H9 (cell line): Measurements from ENCODE around the gene CAMSAP2. TPM values are rescaled to one million over a fixed set of nuclear protein-coding genes. Genes with fewer than 3 reads are reported as not detected.

Source experiments
- DNase-seq: peaks from one replicate; pipeline ENCODE4 v3.0.0-alpha.2; 2017
- H2AFZ ChIP-seq: one replicate; pipeline ENCODE4 v1.6.1; 2013; ENCODE audit warnings: mild to moderate bottlenecking, low read length, control low read depth, moderate library complexity
- H2AK5ac ChIP-seq: 2 replicates; pipeline ENCODE4 v1.6.1; 2013; ENCODE audit warnings: low read length, control low read depth, mixed read lengths; ENCODE audit not compliant: insufficient read length
- H2BK120ac ChIP-seq: one replicate; pipeline ENCODE4 v1.6.1; 2013; ENCODE audit warnings: low read depth, mild to moderate bottlenecking, low read length, control low read depth, inconsistent platforms; ENCODE audit not compliant: poor library complexity, severe bottlenecking
- H2BK12ac ChIP-seq: 2 replicates; pipeline ENCODE4 v1.6.1; 2013; ENCODE audit warnings: low read length, control low read depth, mixed read lengths, low read depth; ENCODE audit not compliant: insufficient read length
- H2BK15ac ChIP-seq: 2 replicates; pipeline ENCODE4 v1.6.1; 2013; ENCODE audit warnings: low read depth, low read length, control low read depth
- H2BK20ac ChIP-seq: one replicate; pipeline ENCODE4 v1.6.1; 2013; ENCODE audit warnings: low read depth, mild to moderate bottlenecking, low read length, control low read depth, inconsistent platforms; ENCODE audit not compliant: poor library complexity, severe bottlenecking
- H2BK5ac ChIP-seq: 2 replicates; pipeline ENCODE4 v1.6.1; 2013; ENCODE audit warnings: low read length, control low read depth, mixed read lengths; ENCODE audit not compliant: insufficient read length
- H3K14ac ChIP-seq: 2 replicates; pipeline ENCODE4 v1.6.1; 2013; ENCODE audit warnings: low read length, control low read depth; ENCODE audit not compliant: insufficient read depth
- H3K18ac ChIP-seq: 2 replicates; pipeline ENCODE4 v1.6.1; 2013; ENCODE audit warnings: low read depth, mild to moderate bottlenecking, mixed read lengths, low read length, control low read depth; ENCODE audit not compliant: insufficient read length
- H3K23ac ChIP-seq: 2 replicates; pipeline ENCODE4 v1.6.1; 2013; ENCODE audit warnings: low read length, control low read depth, mixed read lengths, low read depth; ENCODE audit not compliant: insufficient read length
- H3K23me2 ChIP-seq: 2 replicates; pipeline ENCODE4 v1.6.1; 2013; ENCODE audit warnings: low read depth, mild to moderate bottlenecking, mixed read lengths, low read length, control low read depth; ENCODE audit not compliant: insufficient read length, poor library complexity, severe bottlenecking
- H3K27ac ChIP-seq: 2 replicates; pipeline ENCODE4 v1.5.1; 2013; ENCODE audit warnings: low read length, control low read depth, mixed read lengths, low read depth; ENCODE audit not compliant: insufficient read length
- H3K27me3 ChIP-seq: 2 replicates; pipeline ENCODE4 v1.6.1; 2013; ENCODE audit warnings: low read length, control low read depth, inconsistent platforms; ENCODE audit not compliant: insufficient read depth
- H3K4ac ChIP-seq: 2 replicates; pipeline ENCODE4 v1.6.1; 2013; ENCODE audit warnings: low read depth, mild to moderate bottlenecking, control low read depth, inconsistent platforms, low read length, moderate library complexity
- H3K4me1 ChIP-seq: 2 replicates; pipeline ENCODE4 v1.6.1; 2013; ENCODE audit warnings: low read length, control low read depth, inconsistent platforms; ENCODE audit not compliant: insufficient read depth
- H3K4me2 ChIP-seq: 2 replicates; pipeline ENCODE4 v1.6.1; 2013; ENCODE audit warnings: low read length, control low read depth, mixed read lengths; ENCODE audit not compliant: insufficient read length, insufficient read depth
- H3K56ac ChIP-seq: 2 replicates; pipeline ENCODE4 v1.6.1; 2013; ENCODE audit warnings: low read depth, mild to moderate bottlenecking, mixed read lengths, low read length, control low read depth; ENCODE audit not compliant: insufficient read length
- H3K79me1 ChIP-seq: 2 replicates; pipeline ENCODE4 v1.6.1; 2013; ENCODE audit warnings: low read depth, mild to moderate bottlenecking, moderate library complexity, low read length, control low read depth, inconsistent platforms; ENCODE audit not compliant: insufficient read depth, poor library complexity, severe bottlenecking
- H3K79me2 ChIP-seq: 2 replicates; pipeline ENCODE4 v1.6.1; 2013; ENCODE audit warnings: low read length, control low read depth, inconsistent platforms; ENCODE audit not compliant: insufficient read depth
- H3K9ac ChIP-seq: 2 replicates; pipeline ENCODE4 v1.6.1; 2013; ENCODE audit warnings: low read length, control low read depth, mixed read lengths; ENCODE audit not compliant: insufficient read length; ENCODE audit errors: extremely low read depth
- H3K9me3 ChIP-seq: one replicate; pipeline ENCODE4 v1.6.1; 2013; ENCODE audit warnings: low read depth, low read length, inconsistent platforms; ENCODE audit not compliant: control insufficient read depth
- H3T11ph ChIP-seq: one replicate; pipeline ENCODE4 v1.6.1; 2013; ENCODE audit warnings: mild to moderate bottlenecking, low read length, control low read depth, inconsistent platforms
- H4K20me1 ChIP-seq: one replicate; pipeline ENCODE4 v1.6.1; 2013; ENCODE audit not compliant: control insufficient read depth, insufficient read length, insufficient read depth
- H4K5ac ChIP-seq: 2 replicates; pipeline ENCODE4 v1.6.1; 2013; ENCODE audit warnings: low read depth, mild to moderate bottlenecking, mixed read lengths, low read length, control low read depth; ENCODE audit not compliant: insufficient read length
- H4K8ac ChIP-seq: replicated peaks from 2 replicates; pipeline ENCODE4 v1.6.1; 2013; ENCODE audit warnings: low read length, control low read depth, mixed read lengths, low read depth; ENCODE audit not compliant: insufficient read length
- H4K91ac ChIP-seq: 2 replicates; pipeline ENCODE4 v1.6.1; 2013; ENCODE audit warnings: low read depth, mild to moderate bottlenecking, moderate library complexity, mixed read lengths, low read length, control low read depth; ENCODE audit not compliant: insufficient read length
- H3K27ac Mint-ChIP-seq, 3 experiments: 2 replicates in 2 of 3; 3 replicates in 1 of 3; pipeline ENCODE4 v1.8.0; 2020 to 2021; ENCODE audit warnings: mixed read lengths in 3 of 3, mild to moderate bottlenecking in 1 of 3, moderate library complexity in 1 of 3
- H3K27me3 Mint-ChIP-seq: 2 replicates; pipeline ENCODE4 v1.8.0; 2021; ENCODE audit warnings: low read depth, mild to moderate bottlenecking, moderate library complexity, mixed read lengths
- H3K36me3 Mint-ChIP-seq, 3 experiments: 2 replicates in 2 of 3; 3 replicates in 1 of 3; pipeline ENCODE4 v1.8.0; 2020 to 2021; ENCODE audit warnings: low read depth in 3 of 3, mixed read lengths in 3 of 3; ENCODE audit not compliant: insufficient read depth in 1 of 3
- H3K4me1 Mint-ChIP-seq, 2 experiments: 2 replicates each; pipeline ENCODE4 v1.8.0; 2020; ENCODE audit warnings: mixed read lengths in 2 of 2
- H3K4me3 Mint-ChIP-seq, 2 experiments: 2 replicates in 1 of 2; 3 replicates in 1 of 2; pipeline ENCODE4 v1.8.0; 2020 to 2021; ENCODE audit warnings: mild to moderate bottlenecking in 2 of 2, mixed read lengths in 2 of 2, moderate library complexity in 1 of 2
- H3K9me3 Mint-ChIP-seq, 2 experiments: 2 replicates in 1 of 2; 3 replicates in 1 of 2; pipeline ENCODE4 v1.8.0; 2020; ENCODE audit warnings: mild to moderate bottlenecking in 2 of 2, mixed read lengths in 2 of 2, moderate library complexity in 1 of 2
- total RNA-seq: library from RNA; stranded (reverse); gene quantifications from 2 replicates; pipeline ENCODE4 v1.2.1, GENCODE V29; 2021
- TF ChIP-seq, protein P1 (sequence below): fragments of 200-600 bp; sonication (generic); conservative IDR thresholded peaks from 3 replicates; pipeline ENCODE4 v1.8.0; 2021; ENCODE audit warnings: antibody characterized with exemption, mild to moderate bottlenecking

CAMSAP2 gene
- total RNA-seq, 1 experiment from 2014 or later, result 33.7 TPM

GRCh38 chr1:200767321-200767720 is 28.6 kb downstream of the CAMSAP2 start:
- no peak overlapping the region for H3K56ac ChIP-seq
- no peak for DNase-seq
- H3K27me3 ChIP-seq, result no peaks in the 10 kb centered on the region
- H3K4me2 ChIP-seq, result no peak overlapping the region
- H3K79me1 ChIP-seq, result no peaks in the 10 kb centered on the region
- H3K18ac ChIP-seq, result no peak overlapping the region
- H2BK5ac ChIP-seq, result no peak overlapping the region
- H2AFZ ChIP-seq, result no peak overlapping the region
- no peaks in the 10 kb centered on the region for H4K20me1 ChIP-seq
- H3K9me3 ChIP-seq, result no peaks in the 10 kb centered on the region
- H2BK12ac ChIP-seq, result no peak overlapping the region
- TF ChIP-seq, protein P1, sequence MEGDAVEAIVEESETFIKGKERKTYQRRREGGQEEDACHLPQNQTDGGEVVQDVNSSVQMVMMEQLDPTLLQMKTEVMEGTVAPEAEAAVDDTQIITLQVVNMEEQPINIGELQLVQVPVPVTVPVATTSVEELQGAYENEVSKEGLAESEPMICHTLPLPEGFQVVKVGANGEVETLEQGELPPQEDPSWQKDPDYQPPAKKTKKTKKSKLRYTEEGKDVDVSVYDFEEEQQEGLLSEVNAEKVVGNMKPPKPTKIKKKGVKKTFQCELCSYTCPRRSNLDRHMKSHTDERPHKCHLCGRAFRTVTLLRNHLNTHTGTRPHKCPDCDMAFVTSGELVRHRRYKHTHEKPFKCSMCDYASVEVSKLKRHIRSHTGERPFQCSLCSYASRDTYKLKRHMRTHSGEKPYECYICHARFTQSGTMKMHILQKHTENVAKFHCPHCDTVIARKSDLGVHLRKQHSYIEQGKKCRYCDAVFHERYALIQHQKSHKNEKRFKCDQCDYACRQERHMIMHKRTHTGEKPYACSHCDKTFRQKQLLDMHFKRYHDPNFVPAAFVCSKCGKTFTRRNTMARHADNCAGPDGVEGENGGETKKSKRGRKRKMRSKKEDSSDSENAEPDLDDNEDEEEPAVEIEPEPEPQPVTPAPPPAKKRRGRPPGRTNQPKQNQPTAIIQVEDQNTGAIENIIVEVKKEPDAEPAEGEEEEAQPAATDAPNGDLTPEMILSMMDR, result no peak
- no peaks in the 10 kb centered on the region for H3K4me1 Mint-ChIP-seq
- no peaks in the 10 kb centered on the region for H3K4me1 ChIP-seq
- no peaks in the 10 kb centered on the region for H3K27me3 Mint-ChIP-seq
- H4K8ac ChIP-seq, result no peak overlapping the region
- H2BK15ac ChIP-seq, result no peak overlapping the region
- H4K91ac ChIP-seq, result no peak overlapping the region
- no peak overlapping the region for H3K27ac ChIP-seq
- no peak overlapping the region for H2BK120ac ChIP-seq
- no peak overlapping the region for H3K9ac ChIP-seq
- no peak overlapping the region for H3K4me3 Mint-ChIP-seq
- H3K27ac Mint-ChIP-seq, result no peak overlapping the region
- no peak overlapping the region for H2AK5ac ChIP-seq
- H3K9me3 Mint-ChIP-seq, result no peaks in the 10 kb centered on the region
- no peak overlapping the region for H3T11ph ChIP-seq
- H3K79me2 ChIP-seq, result no peaks in the 10 kb centered on the region
- H2BK20ac ChIP-seq, result no peak overlapping the region
- no peaks in the 10 kb centered on the region for H3K23me2 ChIP-seq
- H3K14ac ChIP-seq, result no peak overlapping the region
- H3K4ac ChIP-seq, result no peak overlapping the region
- no peak overlapping the region for H4K5ac ChIP-seq
- H3K23ac ChIP-seq, result no peak overlapping the region
- H3K36me3 Mint-ChIP-seq, result peaks cover 12 to 50% (median 36%) of the 10 kb centered on the region in 3 experiments; a peak in 6 of 7 replicates
